ENCODE data around the gene SLC32A1. TPM values are rescaled to one million over a fixed set of nuclear protein-coding genes. Genes with fewer than 3 reads are reported as not detected.

SLC32A1 gene
- total RNA-seq, 2 experiments from 2014 or later: not detected

GRCh38 chr20:38769376-38770295, 45.4 kb downstream of the SLC32A1 start:
- ChIA-PET POLR2A (interaction anchor here (0.7 to 1.3 kb wide), 2 partner anchors 13 to 36 kb away, joined by 3 to 5 read pairs; partner anchors contain the start of gene PPP1R16B), CTCF (interaction anchor here (1.1 to 2.1 kb wide), 5 partner anchors 17 to 122 kb away, joined by 3 to 7 read pairs (median 3); no protein-coding TSS in a partner anchor)
- DNase-seq: no peak
- H3K4me3 Mint-ChIP-seq: no peak overlapping the region
- no peaks in the 10 kb centered on the region for H3K27me3 Mint-ChIP-seq
- no peak for TF ChIP-seq CTCF (IDR thresholded peaks at IDR 0.05)
- ATAC-seq: no peak
- intact Hi-C loops (cut with micrococcal nuclease): no loop called here
- H3K27ac Mint-ChIP-seq: no peak overlapping the region
- peaks cover 50% of the 10 kb centered on the region for H3K36me3 Mint-ChIP-seq (ENCODE audit: low read depth)
- peaks cover 7% of the 10 kb centered on the region for H3K4me1 Mint-ChIP-seq (ENCODE audit: low read depth)
- peaks cover 7% of the 10 kb centered on the region for H3K9me3 Mint-ChIP-seq

GRCh38 chr20:38770546-38770945, 46.3 kb downstream of the SLC32A1 start:
- no peaks in the 10 kb centered on the region for H3K4me1 Mint-ChIP-seq (ENCODE audit: low read depth)
- no peak overlapping the region for H3K27ac Mint-ChIP-seq
- DNase-seq (no peak), ATAC-seq (no peak)
- peaks cover 51% of the 10 kb centered on the region for H3K36me3 Mint-ChIP-seq (ENCODE audit: low read depth)
- POLR2A ChIA-PET: no interaction called here
- H3K4me3 Mint-ChIP-seq: no peak overlapping the region
- CTCF ChIA-PET: interaction anchor here (0.8 to 1.5 kb wide), 2 partner anchors 43 to 121 kb away, joined by 3 read pairs; no protein-coding TSS in a partner anchor
- H3K9me3 Mint-ChIP-seq: peaks cover 7% of the 10 kb centered on the region
- intact Hi-C loops (cut with micrococcal nuclease): no loop called here
- H3K27me3 Mint-ChIP-seq: no peaks in the 10 kb centered on the region
- TF ChIP-seq CTCF (IDR thresholded peaks at IDR 0.05): no peak

GRCh38 chr20:38770970-38771369, 46.7 kb downstream of the SLC32A1 start:
- intact Hi-C loops (cut with micrococcal nuclease): no loop called here
- ATAC-seq: no peak
- Mint-ChIP-seq H3K4me3 (no peak overlapping the region), H3K9me3 (peaks cover 7% of the 10 kb centered on the region), H3K27ac (no peak overlapping the region), H3K27me3 (no peaks in the 10 kb centered on the region), H3K36me3 (ENCODE audit: low read depth) (peaks cover 49% of the 10 kb centered on the region), H3K4me1 (ENCODE audit: low read depth) (no peaks in the 10 kb centered on the region)
- DNase-seq: no peak
- POLR2A ChIA-PET: no interaction called here
- CTCF ChIA-PET: interaction anchor here (0.8 to 1.5 kb wide), 2 partner anchors 43 to 121 kb away, joined by 3 read pairs; no protein-coding TSS in a partner anchor
- no peak for TF ChIP-seq CTCF (IDR thresholded peaks at IDR 0.05)

GRCh38 chr20:38771621-38772020, 47.3 kb downstream of the SLC32A1 start:
- no peak overlapping the region for H3K27ac Mint-ChIP-seq
- no peak for TF ChIP-seq CTCF (IDR thresholded peaks at IDR 0.05)
- no peaks in the 10 kb centered on the region for H3K27me3 Mint-ChIP-seq
- peaks cover 7% of the 10 kb centered on the region for H3K9me3 Mint-ChIP-seq
- ChIA-PET CTCF (interaction anchor here (1.5 kb wide), 1 partner anchor 120 kb away, joined by 3 read pairs; no protein-coding TSS in a partner anchor), POLR2A (no interaction called here)
- ATAC-seq (no peak), DNase-seq (no peak)
- intact Hi-C loops (cut with micrococcal nuclease): no loop called here
- H3K4me1 Mint-ChIP-seq (ENCODE audit: low read depth): no peaks in the 10 kb centered on the region
- peaks cover 43% of the 10 kb centered on the region for H3K36me3 Mint-ChIP-seq (ENCODE audit: low read depth)
- no peak overlapping the region for H3K4me3 Mint-ChIP-seq

DNA sequence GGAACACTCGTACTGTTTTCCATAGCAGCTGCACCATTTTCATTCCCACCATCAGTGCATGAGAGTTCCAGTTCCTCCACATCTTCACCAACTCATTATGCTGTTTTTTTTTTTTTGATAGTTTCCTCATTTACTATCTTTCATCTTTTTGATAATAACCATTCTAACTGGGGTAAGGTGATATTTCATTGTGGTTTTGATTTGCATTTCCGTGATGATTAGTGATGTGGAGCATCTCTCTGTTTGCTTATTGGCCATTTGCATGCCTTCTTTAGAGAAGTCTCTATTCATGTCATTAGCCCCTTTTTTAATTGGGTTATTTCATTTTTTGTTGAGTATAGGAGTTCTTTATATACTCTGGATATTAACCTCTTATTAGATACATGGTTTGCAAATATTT, 49.9 kb downstream of the SLC32A1 start:
- CTCF ChIA-PET: no interaction called here
- DNase-seq (no peak), ATAC-seq (no peak)
- Mint-ChIP-seq H3K4me1 (ENCODE audit: low read depth) (no peaks in the 10 kb centered on the region), H3K4me3 (no peak overlapping the region), H3K27me3 (no peaks in the 10 kb centered on the region), H3K36me3 (ENCODE audit: low read depth) (peaks cover 30% of the 10 kb centered on the region), H3K27ac (no peak overlapping the region), H3K9me3 (peaks cover 7% of the 10 kb centered on the region)
- intact Hi-C loops (cut with micrococcal nuclease): no loop called here
- POLR2A ChIA-PET: no interaction called here
- TF ChIP-seq CTCF (IDR thresholded peaks at IDR 0.05): no peak

All from activated CD8-positive, alpha-beta T cell treated with anti-CD3 and anti-CD28 coated beads for 36 hours (primary cell).